Activated CD4-positive, alpha-beta T cell treated with anti-CD3 and anti-CD28 coated beads for 1 hour (primary cell): ENCODE results near the gene CST3.

Source experiments
- DNase-seq: peaks from one replicate; pipeline ENCODE4 v3.0.0-alpha.2; 2020

CST3 gene

DNA sequence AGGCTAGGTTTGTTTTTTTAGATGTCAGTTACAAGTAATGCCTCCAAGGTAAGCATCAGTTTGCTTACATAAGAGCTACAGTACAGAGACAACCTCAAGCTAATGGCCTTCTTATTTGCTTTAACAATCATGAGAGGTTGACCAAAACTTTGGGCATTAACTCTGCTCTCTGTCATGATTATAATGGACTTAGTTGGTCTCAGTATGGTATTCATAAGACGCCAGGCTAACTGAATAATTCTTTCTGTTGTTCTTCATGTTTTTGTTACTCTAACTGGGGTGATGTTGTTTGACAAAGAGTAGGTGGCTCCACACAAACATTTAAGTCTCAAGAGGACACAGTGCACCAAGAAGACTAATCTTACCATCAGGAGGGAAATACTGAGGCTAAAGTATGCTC is 41.8 kb downstream of the CST3 start:
- no peak for DNase-seq

DNA sequence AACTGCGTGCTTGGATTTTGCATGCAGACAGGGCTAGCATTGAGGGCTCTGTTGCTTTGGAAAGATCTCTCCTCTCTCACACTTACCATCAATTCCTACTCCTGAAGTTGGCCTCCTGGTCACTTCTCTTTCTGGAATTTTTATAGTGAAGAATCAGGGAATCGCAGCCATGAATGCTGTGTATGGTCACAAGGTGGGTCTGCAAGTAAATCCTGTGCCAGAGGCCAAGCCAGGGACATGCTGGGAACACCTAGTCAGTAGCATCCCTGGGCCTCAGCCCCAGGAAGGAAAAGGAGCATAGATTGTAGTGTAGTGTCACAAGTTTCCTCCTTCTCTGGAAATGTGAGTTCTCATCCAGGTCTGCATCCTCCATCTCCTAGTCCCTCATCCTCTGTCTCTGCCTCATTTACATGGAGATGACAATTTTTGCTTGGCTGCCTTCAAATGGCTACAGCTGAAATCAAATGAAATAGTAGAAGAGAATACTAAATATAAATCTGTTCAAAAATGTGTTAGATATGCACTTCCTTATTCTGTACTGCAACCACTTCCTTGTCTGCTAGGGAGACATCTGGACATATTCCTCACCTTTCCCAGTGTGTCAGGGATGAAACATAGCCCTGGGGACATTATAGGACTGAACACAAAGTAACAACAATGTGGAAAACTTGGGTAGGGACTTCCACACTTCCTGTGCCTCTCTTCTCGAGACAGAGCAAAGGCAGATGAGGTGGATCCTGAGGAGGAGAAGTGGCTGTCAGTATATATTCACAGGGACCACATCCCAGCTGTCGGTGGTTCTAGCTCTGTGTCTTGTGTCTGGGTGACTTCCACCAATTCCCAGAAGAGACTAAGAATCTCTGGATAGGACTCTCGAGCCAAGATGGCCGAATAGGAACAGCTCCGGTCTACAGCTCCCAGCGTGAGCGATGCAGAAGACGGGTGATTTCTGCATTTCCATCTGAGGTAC is 49.0 kb downstream of the CST3 start:
- no peak for DNase-seq

DNA sequence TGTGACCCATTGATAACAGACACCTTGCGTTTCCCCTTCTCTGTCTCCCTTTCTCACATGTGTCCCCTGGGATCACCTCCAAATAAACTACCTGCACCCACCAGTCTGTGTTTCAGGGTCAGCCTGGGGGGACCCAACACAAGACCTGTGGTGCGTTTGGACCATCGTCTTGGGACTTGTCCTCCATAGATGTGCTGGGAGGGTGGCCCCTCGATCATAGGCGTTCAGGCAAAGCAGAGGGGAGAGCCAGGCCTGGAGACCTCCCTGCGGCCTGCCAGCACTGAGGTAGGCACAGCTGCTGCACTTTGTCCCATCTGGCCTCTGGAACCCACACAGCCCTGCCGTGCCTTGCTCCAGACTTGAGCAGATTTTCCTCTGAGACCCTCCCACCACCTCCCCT is 50.1 kb downstream of the CST3 start:
- no peak for DNase-seq

DNA sequence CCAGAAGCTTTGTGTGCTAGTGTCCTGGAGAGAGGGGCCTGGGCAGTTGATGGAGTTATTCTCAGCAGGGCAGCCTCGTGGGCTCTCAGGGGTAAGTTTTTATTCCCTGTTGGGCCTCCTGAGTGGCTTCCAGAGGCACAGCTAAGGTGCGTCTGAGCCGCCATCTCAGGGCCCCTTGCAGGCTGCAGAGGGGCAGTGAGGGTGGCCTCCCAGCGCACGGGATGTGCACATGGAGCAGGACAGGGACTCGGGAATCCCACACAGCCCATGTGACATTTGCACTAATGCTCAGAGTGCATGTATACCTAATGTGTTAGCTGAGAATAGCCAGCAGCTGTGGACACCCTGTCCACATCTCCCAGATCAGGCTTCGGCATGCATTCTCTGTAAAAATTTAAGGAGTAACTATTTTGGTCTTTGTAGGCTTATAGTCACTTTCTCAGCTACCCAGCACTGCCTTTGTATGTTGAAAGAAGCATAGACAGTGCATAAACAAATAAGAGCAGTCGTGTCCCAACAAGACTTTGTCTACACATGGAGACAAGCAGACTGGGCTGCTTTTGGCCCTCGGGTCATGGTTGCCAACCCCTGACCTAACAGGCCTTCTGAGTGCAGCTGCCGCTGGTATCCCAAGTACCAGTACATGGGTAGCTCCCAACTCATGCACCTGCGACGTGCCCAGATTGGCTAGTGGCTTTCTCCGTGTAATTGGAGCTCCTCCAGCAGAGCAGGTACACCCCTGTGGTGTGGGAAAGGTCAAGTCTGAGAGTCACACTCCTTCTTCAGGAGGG is 50.8 kb downstream of the CST3 start:
- DNase-seq = no peak

DNA sequence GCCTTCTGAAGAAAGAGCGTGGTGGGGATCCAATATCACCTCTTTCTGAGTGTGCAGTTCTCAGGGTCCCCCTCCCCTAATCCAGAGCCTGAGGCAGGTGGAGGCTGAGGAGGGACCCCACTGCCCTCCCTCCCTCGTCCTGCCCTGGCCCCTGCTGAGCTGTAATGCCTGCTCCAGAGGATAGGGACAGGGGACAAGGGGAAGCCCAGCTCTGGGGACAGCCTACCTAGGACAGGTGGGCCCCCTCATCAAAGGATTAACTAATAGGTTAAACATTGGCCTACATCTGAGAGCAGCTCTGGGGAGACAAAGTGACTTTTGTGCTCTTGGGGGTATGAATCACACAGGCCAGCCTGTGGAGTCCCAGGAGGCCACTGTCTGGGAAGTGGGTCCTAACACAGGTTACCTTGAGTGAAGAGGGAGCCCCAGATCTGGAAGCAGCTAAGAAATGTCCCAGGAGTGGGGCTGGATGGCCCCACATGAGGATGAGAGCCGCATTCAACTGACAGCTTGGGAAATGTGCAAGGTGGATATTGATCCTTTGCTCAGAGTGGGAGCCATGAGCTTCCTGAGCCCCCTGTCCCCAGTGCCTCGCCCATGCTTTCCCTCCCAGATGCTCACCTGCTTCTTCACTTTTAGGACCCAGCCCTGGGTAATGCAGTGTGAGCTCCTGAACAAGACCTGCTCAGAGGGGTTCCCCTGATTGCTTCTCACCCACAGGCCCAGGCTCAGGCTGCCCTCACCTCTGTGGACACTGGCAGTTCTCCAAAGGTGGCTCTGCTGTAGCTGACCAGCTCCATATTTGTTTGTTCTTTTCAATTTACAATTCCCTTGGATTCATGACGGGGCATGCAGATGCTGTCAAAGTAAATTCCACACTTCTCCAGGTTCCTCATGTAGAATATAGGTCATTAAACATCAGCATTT is 51.7 kb downstream of the CST3 start:
- no peak for DNase-seq

DNA sequence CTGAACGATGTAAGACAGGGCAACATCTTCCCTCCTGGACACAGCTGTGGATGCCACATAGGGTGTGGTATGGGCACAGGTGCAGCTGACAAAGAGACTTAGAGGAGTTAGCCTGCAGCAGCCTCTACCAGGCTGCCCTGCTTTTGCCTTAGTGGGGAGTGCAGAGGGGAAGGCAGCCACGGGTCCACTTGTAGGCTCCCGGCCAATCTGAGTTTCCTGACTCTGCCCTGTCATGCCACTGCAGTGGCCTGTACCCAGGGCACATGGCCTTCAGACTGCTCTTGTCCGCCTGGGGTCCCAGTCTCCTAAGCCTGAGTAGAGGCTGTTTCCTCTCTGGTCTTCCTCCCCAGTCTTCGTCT is 52.3 kb downstream of the CST3 start:
- DNase-seq = no peak

DNA sequence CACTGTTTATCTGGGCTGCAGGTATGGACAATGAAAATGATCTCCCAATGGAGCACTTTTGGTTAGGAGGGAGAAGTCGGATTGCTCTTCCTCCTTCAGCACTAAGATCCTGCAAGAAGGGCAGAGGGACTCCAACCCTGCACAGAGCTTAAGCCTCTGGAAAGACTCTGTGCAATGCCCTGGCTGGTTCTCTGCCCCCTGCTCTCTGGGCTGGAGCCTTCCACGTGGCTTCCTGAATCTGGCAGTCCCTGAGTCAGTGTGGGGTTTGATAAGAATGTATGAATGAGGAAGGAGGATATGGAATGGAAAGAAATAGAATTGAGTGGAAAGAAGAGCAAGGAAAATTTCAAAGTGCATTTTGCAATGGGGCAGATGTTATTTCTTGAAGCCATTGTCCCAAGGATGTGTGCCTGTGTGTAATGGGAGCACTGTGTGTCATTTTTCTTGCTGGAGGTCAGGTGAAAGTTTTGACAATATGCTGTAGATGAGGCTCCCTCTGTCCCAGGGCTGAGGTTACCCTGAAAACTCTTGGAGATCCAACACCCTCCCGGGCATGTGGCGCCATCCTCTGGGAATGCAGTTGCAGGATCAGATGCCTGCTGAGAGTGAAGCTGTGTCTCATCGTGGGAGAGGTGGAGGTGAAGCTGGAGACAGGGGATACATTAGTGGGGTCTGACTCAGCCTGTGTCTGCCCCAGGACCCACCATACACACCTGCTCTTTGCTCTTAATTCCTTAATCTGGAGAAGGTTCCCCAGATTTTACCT is 53.1 kb downstream of the CST3 start:
- no peak for DNase-seq
